Tibial nerve (tissue), 4 donors: ENCODE results near the gene STYK1.

Experiments
- CTCF ChIP-seq, 5 experiments: fragments of 200-600 bp in 3 of 5; fragments of 450-650 bp in 2 of 5; sonication (generic) in 3 of 5; IDR thresholded peaks; one replicate each; pipeline ENCODE4 v1.5.1; 2016 to 2019; ENCODE audit warnings: antibody characterized with exemption in 5 of 5, mild to moderate bottlenecking in 3 of 5, moderate library complexity in 2 of 5
- EP300 ChIP-seq, 2 donors: sonication (generic); formaldehyde crosslinking; IDR thresholded peaks; one replicate each; pipeline ENCODE4 v1.6.1; 2017; ENCODE audit warnings: antibody characterized with exemption in 2 of 2, mild to moderate bottlenecking in 1 of 2

GRCh38 chr12:10668526-10668925 lies 5.3 kb downstream of the STYK1 start:
- TF ChIP-seq EP300 (IDR thresholded peaks at IDR 0.05) (no peak), CTCF (IDR thresholded peaks at IDR 0.05) (no peak)
